ENCODE data around the gene CDK19. TPM values are rescaled to one million over a fixed set of nuclear protein-coding genes. Genes with fewer than 3 reads are reported as not detected.

CDK19 gene
- total and polyA plus RNA-seq, 2 of the 4 experiments (the other 2 are of a cell fraction), result 6.0 to 6.8 TPM

DNA sequence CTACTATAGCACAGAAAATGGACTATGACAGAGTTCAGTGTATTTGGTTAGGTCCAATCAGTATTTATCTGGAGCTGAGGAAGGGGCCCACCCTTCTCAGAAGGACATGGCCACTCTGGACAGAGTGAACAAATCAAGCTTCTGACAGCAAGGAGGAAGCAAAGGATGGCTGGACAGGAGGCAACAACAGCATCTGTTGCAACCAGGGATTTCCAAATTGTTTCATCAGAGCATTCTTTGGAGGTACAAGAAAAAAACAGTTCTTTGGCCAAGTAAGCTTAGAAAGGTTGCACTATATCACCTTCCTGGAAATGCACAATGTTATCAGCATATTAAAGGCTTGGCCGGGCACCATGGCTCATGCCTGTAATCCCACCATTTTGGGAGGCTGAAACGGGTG is 220.2 kb downstream of the CDK19 start:
- Histone ChIP-seq H3K79me1 (ENCODE audit: low read depth in 1 of 2, low read length in 2 of 2) (no peaks in the 10 kb centered on the region), H2BK5ac (ENCODE audit: low read depth, low read length, poor library complexity, severe bottlenecking) (no peak overlapping the region), H3K18ac (ENCODE audit: low read depth, low read length) (no peak overlapping the region), H2AK9ac (replicated peaks; ENCODE audit: low read depth, low read length, poor library complexity) (no peak overlapping the region), H3K36me3 (ENCODE audit: control insufficient read depth, insufficient read depth, low read length) (no peaks in the 10 kb centered on the region), H3K4ac (ENCODE audit: low read depth, low read length) (no peak overlapping the region), H3K9ac (ENCODE audit: low read depth, low read length) (no peak overlapping the region), H4K8ac (ENCODE audit: low read depth in 2 of 2, low read length in 2 of 2) (no peak overlapping the region), H3K4me2 (ENCODE audit: low read depth, low read length) (no peak overlapping the region), H3K4me3 (ENCODE audit: insufficient read depth, low read depth, low read length) (no peak overlapping the region), H2AK5ac (ENCODE audit: low read depth, low read length) (no peak overlapping the region), H2BK120ac (ENCODE audit: low read depth, low read length) (no peak overlapping the region), H3K27me3 (ENCODE audit: control insufficient read depth, insufficient read depth, low read length) (no peaks in the 10 kb centered on the region), H3K23ac (ENCODE audit: low read depth, low read length) (no peak overlapping the region), H3K9me3 (ENCODE audit: control insufficient read depth, insufficient read depth, low read length) (no peaks in the 10 kb centered on the region), H2AFZ (replicated peaks; ENCODE audit: low read length, poor library complexity) (no peak overlapping the region), H4K5ac (ENCODE audit: low read depth, low read length) (no peak overlapping the region), H3K9me1 (ENCODE audit: insufficient read depth, low read length) (no peaks in the 10 kb centered on the region; the same call in 1 of the 2 replicates), H3K56ac (ENCODE audit: extremely low read depth, insufficient read depth, low read length) (no peak overlapping the region), H4K20me1 (ENCODE audit: insufficient read depth, low read length) (no peaks in the 10 kb centered on the region), H4K91ac (ENCODE audit: insufficient read depth, low read depth, low read length) (no peak overlapping the region), H2BK15ac (ENCODE audit: low read depth, low read length) (no peak overlapping the region), H3K4me1 (ENCODE audit: control insufficient read depth, insufficient read depth, low read length) (peaks cover 2% of the 10 kb centered on the region), H2BK20ac (ENCODE audit: low read depth, low read length) (no peak overlapping the region), H3K27ac (ENCODE audit: insufficient read depth, low read length) (no peak overlapping the region), H3K14ac (replicated peaks; ENCODE audit: low read depth, low read length) (no peak overlapping the region)
- in situ Hi-C loops (cut with MboI; ENCODE audit: low sequenced_read_pairs) (no loop called here), intact Hi-C loops (cut with micrococcal nuclease) (no loop called here), dilution Hi-C loops (cut with HindIII; ENCODE audit: low sequenced_read_pairs, unreplicated experiment) (no loop called here)
- ChIA-PET POLR2A (ENCODE audit: unreplicated experiment) (no interaction called here), CTCF (no interaction called here)
- no peak for TF ChIP-seq MXI1 (IDR thresholded peaks at IDR 0.05; ENCODE audit: borderline replicate concordance, low read depth, low read length)
- TF ChIP-seq RCOR1 (IDR thresholded peaks at IDR 0.05; ENCODE audit: insufficient replicate concordance, low read length), result no peak
- TF ChIP-seq, protein P1, sequence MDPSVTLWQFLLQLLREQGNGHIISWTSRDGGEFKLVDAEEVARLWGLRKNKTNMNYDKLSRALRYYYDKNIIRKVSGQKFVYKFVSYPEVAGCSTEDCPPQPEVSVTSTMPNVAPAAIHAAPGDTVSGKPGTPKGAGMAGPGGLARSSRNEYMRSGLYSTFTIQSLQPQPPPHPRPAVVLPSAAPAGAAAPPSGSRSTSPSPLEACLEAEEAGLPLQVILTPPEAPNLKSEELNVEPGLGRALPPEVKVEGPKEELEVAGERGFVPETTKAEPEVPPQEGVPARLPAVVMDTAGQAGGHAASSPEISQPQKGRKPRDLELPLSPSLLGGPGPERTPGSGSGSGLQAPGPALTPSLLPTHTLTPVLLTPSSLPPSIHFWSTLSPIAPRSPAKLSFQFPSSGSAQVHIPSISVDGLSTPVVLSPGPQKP (IDR thresholded peaks at IDR 0.05; ENCODE audit: borderline replicate concordance, low read depth, low read length), result no peak
- TF ChIP-seq CEBPB (IDR thresholded peaks at IDR 0.05; ENCODE audit: low read depth, low read length), result no peak
- TF ChIP-seq CHD1 (IDR thresholded peaks at IDR 0.05; ENCODE audit: low read depth, low read length), result no peak
- TF ChIP-seq, protein P2, sequence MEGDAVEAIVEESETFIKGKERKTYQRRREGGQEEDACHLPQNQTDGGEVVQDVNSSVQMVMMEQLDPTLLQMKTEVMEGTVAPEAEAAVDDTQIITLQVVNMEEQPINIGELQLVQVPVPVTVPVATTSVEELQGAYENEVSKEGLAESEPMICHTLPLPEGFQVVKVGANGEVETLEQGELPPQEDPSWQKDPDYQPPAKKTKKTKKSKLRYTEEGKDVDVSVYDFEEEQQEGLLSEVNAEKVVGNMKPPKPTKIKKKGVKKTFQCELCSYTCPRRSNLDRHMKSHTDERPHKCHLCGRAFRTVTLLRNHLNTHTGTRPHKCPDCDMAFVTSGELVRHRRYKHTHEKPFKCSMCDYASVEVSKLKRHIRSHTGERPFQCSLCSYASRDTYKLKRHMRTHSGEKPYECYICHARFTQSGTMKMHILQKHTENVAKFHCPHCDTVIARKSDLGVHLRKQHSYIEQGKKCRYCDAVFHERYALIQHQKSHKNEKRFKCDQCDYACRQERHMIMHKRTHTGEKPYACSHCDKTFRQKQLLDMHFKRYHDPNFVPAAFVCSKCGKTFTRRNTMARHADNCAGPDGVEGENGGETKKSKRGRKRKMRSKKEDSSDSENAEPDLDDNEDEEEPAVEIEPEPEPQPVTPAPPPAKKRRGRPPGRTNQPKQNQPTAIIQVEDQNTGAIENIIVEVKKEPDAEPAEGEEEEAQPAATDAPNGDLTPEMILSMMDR (conservative IDR thresholded peaks at IDR 0.05; ENCODE audit: low read depth, low read length), result no peak
- no peak for TF ChIP-seq SMC3 (IDR thresholded peaks at IDR 0.05; ENCODE audit: low read depth, low read length)
- TF ChIP-seq MAZ (IDR thresholded peaks at IDR 0.05; ENCODE audit: borderline replicate concordance, low read depth, low read length), result no peak
- TF ChIP-seq MAFK (IDR thresholded peaks at IDR 0.05; ENCODE audit: low read depth, low read length), result no peak
- TF ChIP-seq NFE2L2 (IDR thresholded peaks at IDR 0.05; ENCODE audit: low read depth, low read length), result no peak
- TF ChIP-seq BHLHE40 (IDR thresholded peaks at IDR 0.05; ENCODE audit: low read depth, low read length), result no peak
- TF ChIP-seq, protein P3, sequence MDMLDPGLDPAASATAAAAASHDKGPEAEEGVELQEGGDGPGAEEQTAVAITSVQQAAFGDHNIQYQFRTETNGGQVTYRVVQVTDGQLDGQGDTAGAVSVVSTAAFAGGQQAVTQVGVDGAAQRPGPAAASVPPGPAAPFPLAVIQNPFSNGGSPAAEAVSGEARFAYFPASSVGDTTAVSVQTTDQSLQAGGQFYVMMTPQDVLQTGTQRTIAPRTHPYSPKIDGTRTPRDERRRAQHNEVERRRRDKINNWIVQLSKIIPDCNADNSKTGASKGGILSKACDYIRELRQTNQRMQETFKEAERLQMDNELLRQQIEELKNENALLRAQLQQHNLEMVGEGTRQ (IDR thresholded peaks at IDR 0.05; ENCODE audit: low read depth, low read length), result no peak
- TF ChIP-seq RFX5 (IDR thresholded peaks at IDR 0.05; ENCODE audit: low read depth, low read length), result no peak
- TF ChIP-seq RAD21 (IDR thresholded peaks at IDR 0.05; ENCODE audit: low read length), result no peak
- no peak for TF ChIP-seq FOS (IDR thresholded peaks at IDR 0.05; ENCODE audit: low read depth, low read length)
- no peak for TF ChIP-seq POLR2A (IDR thresholded peaks at IDR 0.05; ENCODE audit: low read depth, low read length)
- DNase-seq, result no peak
- ATAC-seq (ENCODE audit: low read depth), result no peak
- BruUV-seq (replicated peaks), result no TSS peak
- WGBS, 2 experiments (ENCODE audit: extremely low coverage in 2 of 2, insufficient read length in 1 of 2), result no CpG with 5 or more reads among the region's 2 CpGs

Measured in IMR-90 (cell line).